Esophagus squamous epithelium (tissue), 5 donors: Measurements from ENCODE around the gene FAM131B. TPM values are rescaled to one million over a fixed set of nuclear protein-coding genes. Genes with fewer than 3 reads are reported as not detected.
A peak's percentile ranks its signal among the peaks of the same experiment; 100 is the strongest.

ENCODE experiments used
- DNase-seq: peaks from one replicate; lab custom pipeline; 2025; lab: John Stamatoyannopoulos, UW
- H3K27ac ChIP-seq, 4 donors: fragments of 200-600 bp; sonication (generic); one replicate each; pipeline ENCODE4 v1.5.1; 2016 to 2019; ENCODE audit warnings: mild to moderate bottlenecking in 1 of 4
- H3K27me3 ChIP-seq, 4 donors: fragments of 200-600 bp; sonication (generic); 1 replicate in 3 of 4; 2 replicates in 1 of 4; pipeline versions ENCODE4 v1.5.1 to v1.6.0; 2017 to 2021; ENCODE audit warnings: antibody characterized with exemption in 1 of 4
- H3K36me3 ChIP-seq, 3 donors: fragments of 200-600 bp; sonication (generic); one replicate each; pipeline ENCODE4 v1.5.1; 2016 to 2019
- H3K4me1 ChIP-seq, 3 donors: fragments of 200-600 bp; sonication (generic); one replicate each; pipeline ENCODE4 v1.5.1; 2017 to 2019
- H3K4me3 ChIP-seq, 4 donors: fragments of 200-600 bp; sonication (generic); 1 replicate in 3 of 4; 2 replicates in 1 of 4; pipeline ENCODE4 v1.5.1; 2016 to 2019; ENCODE audit warnings: mild to moderate bottlenecking in 2 of 4, moderate library complexity in 1 of 4
- H3K9me3 ChIP-seq, 3 donors: fragments of 200-600 bp; sonication (generic); one replicate each; pipeline ENCODE4 v1.5.1; 2016 to 2019
- POLR2A ChIP-seq, 4 donors: fragments of 450-650 bp; IDR thresholded peaks; one replicate each; pipeline ENCODE4 v1.6.1; 2017; ENCODE audit warnings: antibody characterized with exemption in 4 of 4, mild to moderate bottlenecking in 4 of 4, moderate library complexity in 3 of 4
- WGBS, 2 donors: methylation state at CpG; one replicate each; pipeline ENCODE4 v1.1.5; 2018; 5-methylcytosine and 5-hydroxymethylcytosine counted together
- intact Hi-C: fragments of 100-400 bp; cut with DNase I; formaldehyde crosslinking; loops from one replicate; pipeline ENCODE4 v1.15.0; 2022
- total RNA-seq, 4 donors: library from RNA; depleted of rRNA; stranded (reverse); fragments of >200 nt; gene quantifications; one replicate each; pipeline ENCODE4 v1.1.0, GENCODE V29; 2016
- TF ChIP-seq, protein P1 (sequence below), 6 experiments: fragments of 450-650 bp in 4 of 6; fragments of 200-600 bp in 2 of 6; sonication (generic) in 2 of 6; IDR thresholded peaks; one replicate each; pipeline ENCODE4 v1.5.1; 2016 to 2019; ENCODE audit warnings: antibody characterized with exemption in 6 of 6, mild to moderate bottlenecking in 4 of 6, moderate library complexity in 4 of 6
- donor health status: DM: yes; HTN: yes; CAD: no.

FAM131B gene
- total RNA-seq, 4 donors from 2014 or later: 0.09 to 0.76 (median 0.46) TPM

DNA sequence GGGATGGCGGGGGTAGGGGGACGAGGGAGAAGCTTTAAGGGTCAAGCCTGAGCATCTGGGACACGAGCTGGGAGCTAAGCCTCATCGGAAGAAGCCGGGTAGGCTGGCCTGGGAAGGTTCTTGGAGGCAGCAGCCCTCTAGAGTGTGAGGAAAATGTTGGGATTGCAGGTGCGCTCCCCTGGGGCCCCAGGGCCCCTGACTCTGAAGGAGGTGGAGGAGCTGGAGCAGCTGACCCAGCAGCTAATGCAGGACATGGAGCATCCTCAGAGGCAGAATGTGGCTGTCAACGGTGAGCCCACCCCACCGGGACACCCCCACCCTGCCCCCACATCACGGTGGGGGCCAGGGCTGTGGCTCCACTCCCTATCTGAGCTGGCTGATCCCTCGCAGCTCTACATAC lies 25.5 kb upstream of the FAM131B start:
- 91 to 100% methylated on average over 3 to 5 of the region's 10 CpGs for WGBS, 2 donors

DNA sequence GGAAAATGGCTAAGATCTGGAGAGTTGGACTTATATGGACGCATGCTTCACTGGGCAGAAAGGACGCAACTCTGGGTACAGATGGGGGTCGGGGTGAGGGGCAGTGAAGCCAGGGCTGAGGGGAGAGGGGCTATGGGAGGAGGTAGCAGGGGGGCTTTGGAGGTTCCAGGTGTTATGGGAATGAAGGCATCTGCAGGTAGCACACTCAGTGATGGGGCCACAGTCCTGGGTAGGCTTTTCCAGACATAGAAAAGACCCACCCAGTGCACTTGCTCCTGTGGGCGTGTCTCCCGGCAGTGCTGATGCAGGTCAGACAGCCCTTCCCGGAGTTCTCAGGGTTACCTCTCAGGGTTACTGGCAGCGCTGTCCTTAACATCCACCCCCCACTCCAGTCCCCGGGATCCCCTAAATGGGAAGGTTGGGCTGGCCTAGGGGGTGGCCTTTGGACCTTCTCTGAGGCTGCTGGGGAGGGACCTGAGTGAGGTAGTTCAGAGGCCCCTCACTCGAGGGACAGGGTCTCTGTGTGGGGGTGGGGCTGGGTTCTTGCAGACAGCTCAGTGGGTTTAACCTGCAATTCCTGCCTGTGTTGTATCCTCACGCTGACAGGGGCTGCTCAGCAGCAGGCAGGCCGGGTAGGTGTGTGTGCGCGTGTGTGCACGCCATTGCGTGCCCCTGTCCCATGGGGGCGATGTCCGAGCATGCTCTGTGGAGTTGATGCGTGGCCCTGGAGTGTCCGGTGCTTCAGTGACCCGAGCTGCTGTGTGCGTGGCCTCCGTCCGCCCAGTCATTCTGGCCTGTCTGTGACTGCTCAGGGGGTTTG lies 24.9 kb upstream of the FAM131B start:
- peaks cover 56 to 100% (median 62%) of the 10 kb centered on the region in 3 donors for H3K4me1 ChIP-seq
- H3K27ac ChIP-seq: peak overlapping the region in 3 of 4 donors; percentile 93 to 100 (median 100)
- intact Hi-C loops: no loop called here
- H3K4me3 ChIP-seq: peak overlapping the region in 1 of 4 donors; percentile 1
- peaks cover 21 to 71% (median 34%) of the 10 kb centered on the region in 3 donors for H3K36me3 ChIP-seq
- no peak for DNase-seq
- no peaks in the 10 kb centered on the region for H3K27me3 ChIP-seq
- 87 to 91% methylated on average over 6 to 18 of the region's 23 CpGs for WGBS, 2 donors
- no peaks in the 10 kb centered on the region for H3K9me3 ChIP-seq
- peak in 1 of 4 donors; percentile 14 for TF ChIP-seq POLR2A (IDR thresholded peaks at IDR 0.05)
- TF ChIP-seq, protein P1, sequence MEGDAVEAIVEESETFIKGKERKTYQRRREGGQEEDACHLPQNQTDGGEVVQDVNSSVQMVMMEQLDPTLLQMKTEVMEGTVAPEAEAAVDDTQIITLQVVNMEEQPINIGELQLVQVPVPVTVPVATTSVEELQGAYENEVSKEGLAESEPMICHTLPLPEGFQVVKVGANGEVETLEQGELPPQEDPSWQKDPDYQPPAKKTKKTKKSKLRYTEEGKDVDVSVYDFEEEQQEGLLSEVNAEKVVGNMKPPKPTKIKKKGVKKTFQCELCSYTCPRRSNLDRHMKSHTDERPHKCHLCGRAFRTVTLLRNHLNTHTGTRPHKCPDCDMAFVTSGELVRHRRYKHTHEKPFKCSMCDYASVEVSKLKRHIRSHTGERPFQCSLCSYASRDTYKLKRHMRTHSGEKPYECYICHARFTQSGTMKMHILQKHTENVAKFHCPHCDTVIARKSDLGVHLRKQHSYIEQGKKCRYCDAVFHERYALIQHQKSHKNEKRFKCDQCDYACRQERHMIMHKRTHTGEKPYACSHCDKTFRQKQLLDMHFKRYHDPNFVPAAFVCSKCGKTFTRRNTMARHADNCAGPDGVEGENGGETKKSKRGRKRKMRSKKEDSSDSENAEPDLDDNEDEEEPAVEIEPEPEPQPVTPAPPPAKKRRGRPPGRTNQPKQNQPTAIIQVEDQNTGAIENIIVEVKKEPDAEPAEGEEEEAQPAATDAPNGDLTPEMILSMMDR (IDR thresholded peaks at IDR 0.05): no peak

More for the DNA sequence above, 25.5 kb upstream of the FAM131B start:
- H3K4me3 ChIP-seq: peak overlapping the region in 1 of 4 donors; percentile 8
- H3K9me3 ChIP-seq: no peaks in the 10 kb centered on the region
- H3K36me3 ChIP-seq: peaks cover 21 to 72% (median 34%) of the 10 kb centered on the region in 3 donors
- TF ChIP-seq POLR2A (IDR thresholded peaks at IDR 0.05): no peak
- no peak for DNase-seq
- H3K27ac ChIP-seq: peak overlapping the region; percentile 13 to 100 (median 96)
- no peaks in the 10 kb centered on the region for H3K27me3 ChIP-seq
- peaks cover 55 to 100% (median 62%) of the 10 kb centered on the region in 3 donors for H3K4me1 ChIP-seq
- intact Hi-C loops: no loop called here

DNA sequence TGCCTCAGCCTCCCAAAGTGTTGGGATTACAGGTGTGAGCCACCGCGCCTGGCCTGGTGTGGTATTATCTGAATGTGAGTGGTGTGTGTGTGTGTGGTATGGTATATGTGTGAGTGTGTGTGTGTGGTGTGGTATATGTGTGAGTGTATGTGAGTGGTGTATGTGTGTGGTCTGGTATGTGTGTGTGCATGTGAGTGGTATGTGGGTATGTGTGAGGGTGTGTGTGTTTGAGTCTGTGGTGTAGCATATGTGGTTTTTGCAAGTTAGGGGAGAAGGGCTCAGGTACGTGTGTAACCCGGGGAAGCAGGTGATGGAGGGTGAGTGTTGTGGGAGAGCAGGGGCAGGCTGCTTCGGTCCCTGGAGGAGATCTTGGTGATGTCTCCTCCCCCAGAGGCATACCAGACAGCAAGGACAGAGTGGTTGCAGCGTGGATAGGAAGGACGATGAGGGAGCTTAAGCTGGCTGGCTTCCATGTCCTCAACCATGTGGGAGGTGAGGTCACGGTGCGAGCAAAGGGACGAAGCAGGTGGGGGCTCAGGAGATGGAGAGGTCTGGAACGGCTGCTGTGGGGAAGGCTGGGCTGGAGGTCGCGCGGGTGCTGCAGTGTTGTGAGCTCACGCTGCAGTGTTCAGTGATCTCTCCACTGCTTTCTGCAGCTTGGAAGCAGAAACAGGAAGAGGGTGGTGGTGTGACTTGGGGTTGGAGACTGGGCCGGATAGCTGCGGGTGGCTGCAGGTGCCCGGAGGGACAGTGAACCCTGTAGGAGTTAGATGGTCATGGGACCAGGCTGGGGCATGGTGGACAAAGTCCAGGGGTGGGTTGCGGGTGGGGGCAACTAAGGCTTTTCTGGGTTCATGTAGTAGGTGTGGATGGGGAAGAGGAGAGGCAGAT lies 23.6 kb upstream of the FAM131B start:
- Histone ChIP-seq H3K27me3 (no peaks in the 10 kb centered on the region), H3K4me3 (peak overlapping the region in 1 of 4 donors; percentile 37), H3K9me3 (no peaks in the 10 kb centered on the region), H3K36me3 (peaks cover 21 to 59% (median 22%) of the 10 kb centered on the region in 3 donors), H3K4me1 (peaks cover 52 to 96% (median 55%) of the 10 kb centered on the region in 3 donors), H3K27ac (peak overlapping the region in 3 of 4 donors; percentile 93 to 100 (median 100))
- no peak for TF ChIP-seq POLR2A (IDR thresholded peaks at IDR 0.05)
- TF ChIP-seq, protein P1 (IDR thresholded peaks at IDR 0.05): no peak
- 54 to 56% methylated on average over 17 to 19 of the region's 19 CpGs for WGBS, 2 donors
- intact Hi-C loops: no loop called here
- no peak for DNase-seq

DNA sequence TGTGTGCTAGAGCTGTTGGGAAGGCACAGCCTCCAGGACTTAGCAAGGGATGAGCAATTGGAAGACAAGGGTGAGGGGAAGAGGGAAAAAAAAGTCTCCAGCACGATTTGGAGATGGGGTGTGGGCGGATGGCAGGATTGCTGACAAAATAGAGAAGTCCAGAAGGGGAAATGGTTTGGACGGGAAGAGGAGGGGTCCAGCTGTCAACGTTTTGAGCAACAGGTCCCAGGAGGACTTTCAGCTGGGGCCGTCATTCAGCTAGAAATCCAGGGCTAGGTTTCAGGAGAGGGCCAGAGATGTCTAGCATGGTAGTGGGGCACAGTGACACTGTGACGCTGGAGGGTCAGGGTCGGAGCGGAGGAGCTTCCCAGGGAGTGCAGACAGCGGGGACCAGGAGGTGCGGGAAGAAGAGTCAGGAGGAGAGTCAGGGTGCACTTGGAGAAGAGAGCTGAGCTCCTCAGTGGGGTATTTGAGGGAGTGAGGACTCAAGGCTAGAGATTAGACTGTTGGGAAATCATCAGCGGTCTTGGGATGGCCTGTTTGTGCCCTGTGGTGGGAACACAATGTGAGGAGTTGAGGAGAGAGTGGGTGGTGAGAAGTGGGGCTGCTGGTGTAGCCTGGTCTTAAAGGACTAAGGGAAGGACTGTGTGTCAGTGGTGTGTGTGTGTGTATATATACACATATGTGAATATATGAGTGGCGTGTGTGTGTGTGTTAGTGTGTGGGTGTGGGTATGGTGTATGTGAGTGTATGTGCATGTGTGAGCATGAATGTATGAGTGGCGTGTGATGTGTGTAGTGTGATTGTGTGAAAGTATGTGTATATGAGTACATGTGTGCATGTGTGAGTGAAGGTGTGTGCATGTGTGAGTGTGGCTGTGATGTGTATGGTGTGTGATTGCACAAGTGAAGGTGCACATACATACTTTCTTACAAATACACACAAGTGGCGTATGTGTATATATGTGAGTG lies 22.4 kb upstream of the FAM131B start:
- 49 to 72% methylated on average over 14 of the region's 14 CpGs for WGBS, 2 donors
- Histone ChIP-seq H3K27me3 (no peaks in the 10 kb centered on the region), H3K4me1 (peaks cover 46 to 86% (median 48%) of the 10 kb centered on the region in 3 donors), H3K36me3 (peaks cover 10 to 47% (median 15%) of the 10 kb centered on the region in 3 donors), H3K4me3 (peak overlapping the region in 3 of 4 donors; percentile 98 to 100 (median 99)), H3K27ac (peak overlapping the region; percentile 23 to 100 (median 96)), H3K9me3 (no peaks in the 10 kb centered on the region)
- no peak for DNase-seq
- TF ChIP-seq, protein P1 (IDR thresholded peaks at IDR 0.05): no peak
- TF ChIP-seq POLR2A (IDR thresholded peaks at IDR 0.05): peak in 1 of 4 donors; percentile 34
- intact Hi-C loops: no loop called here
